Breast epithelium (tissue), 3 donors: ENCODE measurements around the gene SLC6A12.

ENCODE experiments used
- POLR2A ChIP-seq: fragments of 450-650 bp; IDR thresholded peaks from one replicate; pipeline ENCODE4 v1.6.1; 2016; ENCODE audit warnings: antibody characterized with exemption, mild to moderate bottlenecking, moderate library complexity
- POLR2AphosphoS5 ChIP-seq, 3 donors: sonication (generic); formaldehyde crosslinking; IDR thresholded peaks; one replicate each; pipeline ENCODE4 v1.6.1; 2017; ENCODE audit warnings: antibody characterized with exemption in 3 of 3
- TF ChIP-seq, protein P1 (sequence below), 3 donors: fragments of 450-650 bp; IDR thresholded peaks; one replicate each; pipeline ENCODE4 v1.5.1; 2016 to 2017; ENCODE audit warnings: antibody characterized with exemption in 3 of 3, mild to moderate bottlenecking in 3 of 3, moderate library complexity in 3 of 3

DNA sequence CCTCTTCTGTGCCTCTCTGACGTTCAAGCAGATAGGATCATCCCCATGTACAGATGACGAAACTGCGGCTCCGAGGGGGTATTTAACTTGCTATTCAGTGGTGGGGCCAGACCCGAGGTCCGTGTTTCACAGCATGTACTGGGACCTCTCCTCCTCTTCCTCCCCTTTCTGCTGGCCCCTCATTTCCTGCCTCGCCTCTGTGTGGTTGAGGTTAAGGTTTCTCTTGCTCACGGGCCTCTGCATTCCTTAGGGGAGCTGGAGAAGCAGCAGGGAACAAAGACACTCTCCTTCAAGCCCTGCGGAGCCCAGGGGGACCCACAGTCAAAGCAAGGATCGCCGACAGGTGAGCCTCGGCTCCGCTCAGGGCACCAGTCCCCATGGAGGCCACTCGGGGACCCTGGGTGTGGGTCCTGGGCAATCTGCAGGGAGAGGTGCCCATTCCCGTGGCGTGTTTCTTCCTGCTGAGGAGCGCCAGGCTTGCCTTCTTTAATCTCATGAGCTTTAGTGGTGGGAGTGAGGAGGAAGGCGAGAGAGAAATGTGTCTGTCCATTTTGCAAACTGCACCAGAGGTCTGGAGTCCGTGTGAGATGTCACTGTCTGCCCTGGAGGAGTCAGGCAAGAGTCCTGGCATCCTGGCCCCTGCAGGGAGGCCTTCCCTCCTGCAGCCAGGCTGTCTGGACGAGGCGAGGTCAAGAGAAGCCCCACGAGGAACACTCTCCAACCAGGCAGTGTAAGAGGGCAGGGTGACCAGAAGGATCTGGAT is 45.0 kb downstream of the SLC6A12 start:
- TF ChIP-seq, protein P1, sequence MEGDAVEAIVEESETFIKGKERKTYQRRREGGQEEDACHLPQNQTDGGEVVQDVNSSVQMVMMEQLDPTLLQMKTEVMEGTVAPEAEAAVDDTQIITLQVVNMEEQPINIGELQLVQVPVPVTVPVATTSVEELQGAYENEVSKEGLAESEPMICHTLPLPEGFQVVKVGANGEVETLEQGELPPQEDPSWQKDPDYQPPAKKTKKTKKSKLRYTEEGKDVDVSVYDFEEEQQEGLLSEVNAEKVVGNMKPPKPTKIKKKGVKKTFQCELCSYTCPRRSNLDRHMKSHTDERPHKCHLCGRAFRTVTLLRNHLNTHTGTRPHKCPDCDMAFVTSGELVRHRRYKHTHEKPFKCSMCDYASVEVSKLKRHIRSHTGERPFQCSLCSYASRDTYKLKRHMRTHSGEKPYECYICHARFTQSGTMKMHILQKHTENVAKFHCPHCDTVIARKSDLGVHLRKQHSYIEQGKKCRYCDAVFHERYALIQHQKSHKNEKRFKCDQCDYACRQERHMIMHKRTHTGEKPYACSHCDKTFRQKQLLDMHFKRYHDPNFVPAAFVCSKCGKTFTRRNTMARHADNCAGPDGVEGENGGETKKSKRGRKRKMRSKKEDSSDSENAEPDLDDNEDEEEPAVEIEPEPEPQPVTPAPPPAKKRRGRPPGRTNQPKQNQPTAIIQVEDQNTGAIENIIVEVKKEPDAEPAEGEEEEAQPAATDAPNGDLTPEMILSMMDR (IDR thresholded peaks at IDR 0.05) = no peak
- no peak for TF ChIP-seq POLR2AphosphoS5 (IDR thresholded peaks at IDR 0.05)
- no peak for TF ChIP-seq POLR2A
